LNCAP (cell line): ENCODE results near the gene ADAMTS20.

Source experiments
- TF ChIP-seq, protein P1 (sequence below): fragments of 450-650 bp; IDR thresholded peaks from 2 replicates; pipeline ENCODE4 v1.5.1; 2017; ENCODE audit warnings: mild to moderate bottlenecking

The ADAMTS20 gene

GRCh38 chr12:43316520-43316919 is 235.5 kb downstream of the ADAMTS20 start:
- TF ChIP-seq, protein P1, sequence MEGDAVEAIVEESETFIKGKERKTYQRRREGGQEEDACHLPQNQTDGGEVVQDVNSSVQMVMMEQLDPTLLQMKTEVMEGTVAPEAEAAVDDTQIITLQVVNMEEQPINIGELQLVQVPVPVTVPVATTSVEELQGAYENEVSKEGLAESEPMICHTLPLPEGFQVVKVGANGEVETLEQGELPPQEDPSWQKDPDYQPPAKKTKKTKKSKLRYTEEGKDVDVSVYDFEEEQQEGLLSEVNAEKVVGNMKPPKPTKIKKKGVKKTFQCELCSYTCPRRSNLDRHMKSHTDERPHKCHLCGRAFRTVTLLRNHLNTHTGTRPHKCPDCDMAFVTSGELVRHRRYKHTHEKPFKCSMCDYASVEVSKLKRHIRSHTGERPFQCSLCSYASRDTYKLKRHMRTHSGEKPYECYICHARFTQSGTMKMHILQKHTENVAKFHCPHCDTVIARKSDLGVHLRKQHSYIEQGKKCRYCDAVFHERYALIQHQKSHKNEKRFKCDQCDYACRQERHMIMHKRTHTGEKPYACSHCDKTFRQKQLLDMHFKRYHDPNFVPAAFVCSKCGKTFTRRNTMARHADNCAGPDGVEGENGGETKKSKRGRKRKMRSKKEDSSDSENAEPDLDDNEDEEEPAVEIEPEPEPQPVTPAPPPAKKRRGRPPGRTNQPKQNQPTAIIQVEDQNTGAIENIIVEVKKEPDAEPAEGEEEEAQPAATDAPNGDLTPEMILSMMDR = no peak

- TF ChIP-seq, protein P1 = no peak
Observed at GRCh38 chr12:43315961-43316360, 236.0 kb downstream of the ADAMTS20 start.

DNA sequence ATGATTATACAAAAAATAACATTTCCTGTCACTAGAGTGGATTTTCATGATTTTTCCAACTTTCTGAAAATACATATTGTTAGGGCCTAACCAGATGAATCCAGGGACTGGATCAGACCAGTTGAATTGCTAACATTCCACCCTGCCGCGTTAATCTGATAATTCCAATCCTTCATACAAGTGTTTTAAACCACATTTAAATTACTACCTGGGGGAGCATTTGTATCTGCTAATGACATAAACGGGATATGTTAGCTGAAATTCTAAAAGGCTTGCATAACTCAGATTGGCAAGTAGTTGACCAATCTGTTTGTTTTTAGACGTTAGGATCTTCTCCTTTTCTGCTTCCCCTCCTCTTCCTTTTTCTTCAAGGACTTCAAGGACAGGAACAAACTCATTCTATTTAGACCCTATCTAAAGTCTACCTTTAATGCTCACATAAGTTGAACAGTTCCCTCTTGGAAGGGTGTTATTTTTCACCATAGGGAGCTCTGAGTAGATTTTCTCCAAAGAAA is 239.0 kb downstream of the ADAMTS20 start:
- TF ChIP-seq, protein P1 = no peak

- TF ChIP-seq, protein P1 = no peak
Observed at GRCh38 chr12:43310596-43310995, 241.4 kb downstream of the ADAMTS20 start.

DNA sequence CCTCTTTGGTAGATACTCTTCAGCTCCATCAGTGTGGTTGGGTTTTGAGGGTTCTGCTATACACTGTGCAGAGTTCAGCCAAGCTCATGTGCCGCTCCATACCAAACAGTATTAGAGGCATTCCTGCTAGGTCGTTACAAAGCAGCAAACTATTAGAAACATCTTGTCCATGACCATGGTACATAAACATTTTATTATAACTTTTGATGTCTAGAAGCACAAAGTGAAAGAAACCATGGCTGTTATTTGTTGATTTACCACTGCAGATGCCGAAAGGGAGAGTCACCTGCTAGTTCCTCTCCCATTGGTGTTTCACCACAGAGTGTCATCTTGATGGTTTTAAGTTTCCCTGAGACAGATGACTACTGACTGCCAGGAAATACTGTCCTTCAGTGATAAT is 242.0 kb downstream of the ADAMTS20 start:
- TF ChIP-seq, protein P1 = no peak

- TF ChIP-seq, protein P1 = no peak
Observed at GRCh38 chr12:43308776-43309175, 243.2 kb downstream of the ADAMTS20 start.

DNA sequence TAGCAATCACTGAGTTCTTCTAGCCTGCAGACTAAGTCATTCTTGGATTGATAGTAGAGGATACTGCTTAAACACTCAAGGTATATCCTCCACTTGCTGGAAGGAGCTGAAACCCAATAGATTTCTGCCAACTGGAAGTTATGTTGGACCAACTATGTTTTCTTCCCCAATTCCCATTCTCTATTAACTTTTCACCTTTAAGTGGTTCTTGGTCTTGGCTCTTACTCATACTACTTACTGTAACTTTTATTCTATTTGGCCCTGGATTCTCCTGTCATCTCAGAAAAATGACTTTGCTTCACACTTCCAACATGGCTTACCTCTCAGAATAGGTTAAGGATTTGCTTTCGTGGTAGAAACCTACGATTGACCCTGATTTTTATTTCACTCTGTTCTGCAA is 244.9 kb downstream of the ADAMTS20 start:
- TF ChIP-seq, protein P1 = no peak

GRCh38 chr12:43306066-43306465 is 245.9 kb downstream of the ADAMTS20 start:
- TF ChIP-seq, protein P1 = no peak
